CD4-positive, alpha-beta T cell treated with Interleukin-17A for 4 hours (primary cell): ENCODE measurements around the gene ZNF385D.

Experiments used
- DNase-seq: peaks from one replicate; pipeline ENCODE4 v3.0.0-alpha.2; 2020; ENCODE audit warnings: mixed read lengths

ZNF385D gene

GRCh38 chr3:21668012-21668411 is 83.0 kb downstream of the ZNF385D start:
- DNase-seq: no peak

GRCh38 chr3:21665444-21666100 is 85.4 kb downstream of the ZNF385D start:
- DNase-seq: no peak

- no peak for DNase-seq
These were observed 86.0 kb downstream of the ZNF385D start for GRCh38 chr3:21664996-21665395.

- DNase-seq: no peak
These were observed 88.6 kb downstream of the ZNF385D start for GRCh38 chr3:21662403-21662802.

GRCh38 chr3:21654662-21655061 is 96.3 kb downstream of the ZNF385D start:
- no peak for DNase-seq

GRCh38 chr3:21654241-21654640 is 96.8 kb downstream of the ZNF385D start:
- no peak for DNase-seq

GRCh38 chr3:21649519-21649918 is 101.5 kb downstream of the ZNF385D start:
- no peak for DNase-seq

- DNase-seq: no peak
These were observed 103.0 kb downstream of the ZNF385D start for GRCh38 chr3:21647961-21648360.

GRCh38 chr3:21645121-21645897 is 105.7 kb downstream of the ZNF385D start:
- no peak for DNase-seq

GRCh38 chr3:21644268-21644667 is 106.7 kb downstream of the ZNF385D start:
- DNase-seq: no peak

GRCh38 chr3:21643752-21644151 is 107.3 kb downstream of the ZNF385D start:
- DNase-seq: no peak

- DNase-seq: no peak
These were observed 108.6 kb downstream of the ZNF385D start for GRCh38 chr3:21642433-21642832.

GRCh38 chr3:21641959-21642358 is 109.1 kb downstream of the ZNF385D start:
- DNase-seq: no peak

- DNase-seq: no peak
These were observed 112.5 kb downstream of the ZNF385D start for GRCh38 chr3:21638488-21638887.

GRCh38 chr3:21634112-21634511 is 116.9 kb downstream of the ZNF385D start:
- DNase-seq: no peak

GRCh38 chr3:21624524-21624923 is 126.5 kb downstream of the ZNF385D start:
- DNase-seq: no peak

- DNase-seq: no peak
These were observed 129.8 kb downstream of the ZNF385D start for GRCh38 chr3:21621181-21621651.

GRCh38 chr3:21620511-21621155 is 130.4 kb downstream of the ZNF385D start:
- DNase-seq: no peak

GRCh38 chr3:21618695-21619094 is 132.3 kb downstream of the ZNF385D start:
- no peak for DNase-seq

- DNase-seq: no peak
These were observed 137.5 kb downstream of the ZNF385D start for GRCh38 chr3:21613372-21614070.

- no peak for DNase-seq
These were observed 149.8 kb downstream of the ZNF385D start for GRCh38 chr3:21601178-21601577.

GRCh38 chr3:21599890-21600289 is 151.1 kb downstream of the ZNF385D start:
- DNase-seq: no peak

GRCh38 chr3:21592828-21593227 is 158.2 kb downstream of the ZNF385D start:
- no peak for DNase-seq
